HG03045 (cell line): ENCODE results near the gene PRKAB2.
"Not testable (repeated sequence)": the region's sequence is repeated elsewhere in the genome, so short reads cannot be mapped to it uniquely, and the experiment has no call there.

Experiments
- ATAC-seq: cut with Tn5 transposase; IDR thresholded peaks from one replicate; pipeline ENCODE4 v1.9.1; 2021; ENCODE audit warnings: mild to moderate bottlenecking, moderate library complexity; ENCODE audit not compliant: unreplicated experiment

PRKAB2 gene, protein sequence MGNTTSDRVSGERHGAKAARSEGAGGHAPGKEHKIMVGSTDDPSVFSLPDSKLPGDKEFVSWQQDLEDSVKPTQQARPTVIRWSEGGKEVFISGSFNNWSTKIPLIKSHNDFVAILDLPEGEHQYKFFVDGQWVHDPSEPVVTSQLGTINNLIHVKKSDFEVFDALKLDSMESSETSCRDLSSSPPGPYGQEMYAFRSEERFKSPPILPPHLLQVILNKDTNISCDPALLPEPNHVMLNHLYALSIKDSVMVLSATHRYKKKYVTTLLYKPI

DNA sequence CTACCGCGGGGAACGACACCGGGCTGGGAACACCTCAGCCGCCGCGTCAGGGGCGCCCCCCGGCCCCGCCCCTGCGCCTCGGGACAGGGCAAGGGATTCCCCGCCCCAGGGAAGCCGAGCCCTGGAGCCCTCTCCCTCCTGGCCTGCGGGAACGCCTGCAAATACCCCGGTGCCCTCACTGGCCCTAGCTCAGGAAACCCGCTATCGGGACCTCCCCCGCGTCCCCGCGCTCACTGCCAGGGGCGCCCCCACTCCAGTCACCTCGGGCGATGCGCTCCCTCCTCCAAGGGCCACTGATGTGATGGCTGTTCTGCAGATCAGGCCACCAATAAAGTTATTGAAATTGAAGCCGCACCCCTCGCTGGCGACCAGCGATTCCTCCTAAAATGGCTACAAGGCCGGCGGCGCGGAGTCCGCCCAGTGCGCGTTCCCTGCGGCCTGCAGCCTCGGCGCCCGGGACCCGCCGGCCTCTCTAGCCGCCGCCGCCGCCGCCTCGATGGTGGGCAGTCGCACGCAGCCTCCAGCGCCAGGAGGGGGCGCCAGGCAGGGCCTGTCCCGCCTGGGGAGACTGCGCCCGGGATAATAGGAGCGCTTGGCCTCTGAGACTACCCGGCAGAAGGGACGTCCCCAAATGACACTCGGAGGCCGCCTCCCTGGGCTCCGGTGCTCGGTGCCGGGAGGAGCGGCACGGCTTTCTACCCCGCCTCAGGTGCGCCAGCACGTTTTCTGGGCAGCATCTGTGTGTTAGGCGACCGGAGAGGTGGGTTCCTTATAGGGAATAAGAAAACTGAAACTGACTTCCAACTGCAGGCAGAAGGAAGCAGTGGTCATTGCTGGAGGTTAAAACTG lies at the start of gene PRKAB2:
Gene PRKAB2 (minus strand): TSS at position 303 of the 849 bp plus-strand sequence. CDS start 326 bp downstream, outside the sequence.
- peak; percentile 91 for ATAC-seq

DNA sequence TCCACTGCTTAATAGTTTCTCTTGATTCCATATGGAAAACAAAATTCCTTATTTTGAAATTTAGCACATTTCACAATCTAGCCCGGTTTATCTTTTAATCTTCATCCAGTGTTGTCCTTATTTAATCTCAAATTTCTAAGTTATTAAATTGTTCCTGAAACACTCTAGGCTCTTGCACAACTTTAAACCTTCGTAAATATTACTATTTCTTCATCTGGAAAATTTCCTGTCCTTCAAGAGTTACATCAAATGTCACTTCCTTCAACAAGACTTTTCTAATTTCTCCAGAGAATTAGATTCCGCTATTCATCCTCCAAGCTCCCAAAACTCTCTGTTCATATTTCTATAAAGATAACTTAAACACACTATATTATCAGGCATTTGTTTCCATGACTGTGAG lies 46.3 kb upstream of the PRKAB2 start:
- no peak for ATAC-seq

DNA sequence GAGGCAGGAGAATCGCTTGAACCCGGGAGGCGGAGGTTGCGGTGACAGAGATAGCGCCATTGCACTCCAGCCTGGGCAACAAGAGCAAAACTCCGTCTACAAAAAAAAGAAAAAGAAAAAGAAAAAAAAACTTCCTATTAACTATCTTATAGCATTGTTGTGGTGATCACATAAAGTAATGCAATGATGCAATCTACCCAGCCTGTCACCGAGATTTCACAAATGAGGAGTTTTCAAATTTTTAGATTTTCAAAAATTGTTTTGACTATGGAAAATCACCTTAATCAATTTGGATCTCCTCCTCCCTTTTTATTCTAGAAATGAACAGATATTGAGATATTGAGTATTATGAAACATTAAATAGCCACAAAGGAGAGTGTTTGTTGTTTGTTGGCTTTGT lies 44.9 kb upstream of the PRKAB2 start:
- no peak for ATAC-seq

DNA sequence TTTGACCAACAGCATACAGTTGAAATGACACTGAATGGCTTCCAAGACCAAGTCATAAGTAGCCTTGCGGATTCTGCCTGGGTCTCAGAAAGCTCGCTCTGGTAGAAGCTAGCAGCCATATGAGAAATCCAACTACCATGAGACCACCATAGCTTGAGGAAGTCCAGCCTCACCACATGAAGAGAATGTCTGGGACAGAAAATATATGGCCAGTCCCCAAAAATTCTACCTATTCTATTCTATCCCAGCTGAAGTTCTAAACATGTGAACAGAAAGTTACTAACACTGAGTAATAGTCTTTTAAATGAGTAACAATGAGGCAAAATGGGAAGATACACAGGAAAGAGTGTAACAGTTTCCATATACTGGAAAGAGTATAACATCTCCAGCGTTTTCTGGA lies 43.9 kb upstream of the PRKAB2 start:
- ATAC-seq: no peak

DNA sequence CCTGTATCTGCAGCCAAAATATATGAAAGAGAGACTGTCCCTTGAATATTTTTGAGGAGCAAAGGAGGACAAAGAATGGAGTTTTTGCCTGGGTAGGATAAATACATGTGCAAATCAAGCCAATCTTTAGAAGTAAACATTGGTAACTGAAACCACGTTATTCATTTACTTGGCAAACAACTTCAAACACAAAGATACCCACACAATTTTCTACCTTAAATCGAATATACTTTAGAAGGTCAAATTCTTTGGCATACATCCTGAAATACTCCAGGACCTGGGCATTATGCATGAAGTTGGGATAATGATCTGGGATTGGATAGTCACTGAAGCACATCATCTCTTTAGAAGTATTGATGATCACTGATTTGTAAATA lies 43.3 kb upstream of the PRKAB2 start:
- ATAC-seq: no peak

DNA sequence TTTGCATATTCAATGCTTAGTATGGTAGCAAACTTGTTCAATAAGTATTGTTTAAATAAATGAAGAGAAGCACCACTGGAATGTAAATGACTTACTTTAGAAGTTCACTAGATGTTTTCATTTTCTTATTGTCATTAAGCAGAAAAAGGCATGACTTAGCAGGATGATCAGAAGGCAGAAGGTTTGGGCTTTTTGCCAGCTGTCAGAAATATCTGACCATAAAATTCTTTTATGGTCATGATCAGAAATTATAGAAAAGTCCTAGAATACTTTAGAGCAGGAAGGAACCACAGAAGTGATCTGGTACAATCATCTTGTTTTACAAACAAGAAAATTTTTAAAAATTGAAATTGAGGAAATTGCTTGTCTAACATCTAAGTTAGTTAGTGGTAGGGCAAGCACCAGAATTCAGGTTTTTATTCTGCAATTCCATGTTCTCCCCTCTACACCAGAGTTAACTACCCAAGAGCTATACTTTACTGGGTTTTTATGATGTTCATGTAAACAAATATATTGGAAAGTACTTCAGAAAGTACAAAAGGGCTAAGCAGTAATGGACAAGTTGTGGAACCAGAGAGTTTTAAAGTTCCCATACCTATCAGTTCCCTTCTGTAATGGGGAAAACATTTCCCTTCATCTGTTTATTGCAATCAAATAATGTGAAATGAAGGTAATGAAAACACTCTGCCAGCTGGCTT lies 42.7 kb upstream of the PRKAB2 start:
- no peak for ATAC-seq

DNA sequence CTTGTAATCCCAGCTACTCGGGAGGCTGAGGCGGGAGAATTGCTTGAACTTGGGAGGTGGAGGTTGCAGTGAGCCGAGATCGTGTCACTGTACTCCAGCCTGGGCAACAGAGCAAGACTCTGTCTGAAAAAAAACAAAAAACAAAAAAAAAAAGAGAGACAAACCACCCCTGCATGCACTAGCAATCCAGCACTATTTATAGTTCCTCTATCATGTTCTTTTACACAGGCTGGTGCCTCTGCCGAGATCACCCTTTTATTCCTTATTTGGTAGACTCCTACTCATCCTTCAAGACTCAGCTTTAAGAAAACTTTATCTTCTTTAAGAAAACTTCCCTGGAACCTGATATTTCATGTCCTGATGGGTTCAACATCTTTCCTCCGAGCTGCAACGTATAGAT lies 42.1 kb upstream of the PRKAB2 start:
- no peak for ATAC-seq

DNA sequence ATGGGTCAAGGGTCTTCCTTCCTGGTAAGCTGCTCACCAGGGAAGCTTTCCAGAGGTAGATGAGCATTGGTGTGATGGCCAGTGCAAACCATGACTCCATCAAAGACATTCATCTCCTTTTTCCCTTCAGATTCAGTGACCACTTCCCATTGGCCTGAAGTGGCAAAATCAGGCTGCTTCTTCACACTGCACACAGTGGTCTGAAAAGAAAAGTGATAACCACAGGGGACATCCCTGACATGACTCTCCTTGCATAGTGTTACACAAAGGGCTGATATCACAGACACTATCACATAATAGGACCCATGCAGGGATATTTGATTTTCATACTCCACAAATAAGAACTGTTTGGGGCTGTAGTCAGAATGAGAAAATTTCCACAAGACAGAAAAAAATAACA lies 41.0 kb upstream of the PRKAB2 start:
- ATAC-seq: no peak

DNA sequence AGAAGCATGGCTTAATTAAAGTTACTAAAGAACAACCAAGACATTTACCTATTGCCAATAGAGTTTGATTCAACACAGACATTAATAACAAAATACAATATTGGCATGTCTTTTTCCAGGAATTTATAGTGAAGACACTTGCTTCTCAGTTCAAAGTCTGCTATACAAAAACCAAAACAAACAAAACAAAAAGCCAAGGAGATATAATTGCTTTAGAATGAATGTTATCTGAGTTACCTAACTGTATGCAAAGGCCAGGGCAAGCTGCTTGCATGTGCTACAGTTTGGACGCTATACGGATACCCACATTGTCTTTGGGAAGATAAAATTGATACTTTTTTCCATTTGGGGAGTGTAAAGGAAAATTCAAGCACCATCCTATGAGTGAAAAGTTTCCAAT lies 39.3 kb upstream of the PRKAB2 start:
- no peak for ATAC-seq

DNA sequence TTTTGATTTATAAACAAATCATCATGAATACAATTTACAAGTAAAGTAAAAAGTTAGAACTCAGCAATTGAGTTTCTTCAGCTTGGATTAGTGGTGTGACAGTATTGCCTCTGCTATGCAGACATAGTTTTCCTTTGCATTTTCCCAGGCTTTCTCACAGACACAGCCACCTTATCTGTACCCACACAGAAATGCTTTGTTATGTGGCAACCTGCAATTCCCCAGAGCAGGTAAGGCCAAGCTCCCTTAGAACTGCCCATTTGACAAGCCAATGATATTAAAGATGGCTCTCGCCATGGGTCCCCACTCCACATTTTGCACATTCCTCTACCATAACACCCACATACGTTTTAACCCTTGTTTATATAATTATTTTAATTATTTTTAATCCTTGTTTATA lies 38.7 kb upstream of the PRKAB2 start:
- no peak for ATAC-seq

DNA sequence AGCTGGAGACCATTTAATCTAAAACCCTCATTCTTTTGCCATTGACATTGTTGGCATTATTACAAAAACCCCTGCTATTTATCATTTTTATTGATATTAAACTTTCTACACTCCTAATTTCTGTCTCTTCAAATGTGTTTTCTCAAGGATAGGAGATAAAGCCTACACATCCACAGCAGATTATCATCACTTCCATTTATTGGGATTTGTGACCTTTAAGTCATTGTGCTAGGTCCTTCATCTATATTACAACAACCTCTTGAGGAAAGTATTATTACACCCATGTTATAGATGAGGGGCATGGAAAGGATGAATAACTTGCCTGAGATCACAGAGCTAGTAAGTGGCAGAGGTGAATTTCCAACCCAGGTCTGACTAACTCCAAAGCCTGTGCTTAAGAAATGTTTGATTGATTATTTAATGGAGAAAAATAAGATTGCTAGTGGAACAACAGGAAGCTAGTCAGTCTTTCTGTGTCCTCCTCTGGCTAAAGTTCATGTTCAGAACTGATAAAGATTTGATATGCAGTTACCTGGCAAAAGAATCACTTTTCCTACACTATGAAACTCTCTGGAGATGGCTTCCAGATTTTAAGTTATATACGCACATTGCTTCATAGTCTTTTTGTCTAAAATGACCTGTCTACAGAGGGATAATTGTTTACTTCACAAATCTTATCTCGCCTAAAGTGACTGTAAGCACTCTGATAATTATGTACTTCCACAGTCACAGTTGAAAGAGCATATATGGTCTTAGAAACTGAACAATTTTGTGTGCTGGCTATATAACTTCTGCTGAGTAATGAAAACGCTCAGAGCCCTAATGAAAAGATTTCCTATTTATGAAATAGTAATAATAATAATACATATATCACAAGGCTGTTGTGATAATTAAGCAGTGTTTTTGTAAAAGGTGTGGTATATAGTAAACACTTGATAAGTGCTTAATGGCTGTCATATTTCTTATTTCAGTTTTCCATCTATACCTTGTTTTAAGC lies 37.9 kb upstream of the PRKAB2 start:
- ATAC-seq: no peak

DNA sequence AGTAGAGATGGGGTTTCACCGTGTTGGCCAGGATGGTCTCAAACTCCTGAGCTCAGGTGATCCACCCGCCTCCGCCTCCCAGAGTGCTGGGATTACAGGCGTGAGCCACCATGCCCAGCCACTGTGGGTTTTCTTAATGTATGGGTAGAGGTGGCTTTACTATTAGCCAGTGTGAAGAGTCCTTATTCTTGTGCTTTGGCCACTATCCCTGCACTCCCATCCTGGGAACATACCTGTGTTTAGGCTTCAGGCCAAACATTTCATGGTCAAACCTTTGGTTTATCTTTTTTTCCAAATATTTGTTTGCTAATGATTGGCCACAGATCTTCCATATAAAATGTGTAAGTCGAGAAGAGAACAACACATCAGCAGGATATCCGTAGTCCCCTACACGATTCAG lies 36.3 kb upstream of the PRKAB2 start:
- no peak for ATAC-seq

DNA sequence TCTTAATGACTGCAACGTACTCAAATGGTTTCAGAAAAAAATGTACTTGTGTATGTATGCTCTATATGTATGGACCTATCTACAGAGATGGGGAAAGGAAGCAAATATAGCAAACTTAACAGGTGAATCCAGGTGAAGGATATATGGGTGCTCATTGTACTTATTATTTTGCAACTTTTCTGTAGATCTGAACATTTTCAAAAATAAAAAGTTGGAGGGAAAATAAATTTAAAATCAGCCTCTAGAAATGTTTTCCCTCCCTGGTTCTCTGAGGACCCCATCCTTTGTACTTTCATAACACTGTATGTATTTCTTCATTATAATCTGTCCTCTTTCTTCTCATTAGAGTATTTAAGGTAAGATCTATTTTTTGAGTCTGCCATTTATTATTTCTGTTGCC lies 34.9 kb upstream of the PRKAB2 start:
- ATAC-seq: no peak

DNA sequence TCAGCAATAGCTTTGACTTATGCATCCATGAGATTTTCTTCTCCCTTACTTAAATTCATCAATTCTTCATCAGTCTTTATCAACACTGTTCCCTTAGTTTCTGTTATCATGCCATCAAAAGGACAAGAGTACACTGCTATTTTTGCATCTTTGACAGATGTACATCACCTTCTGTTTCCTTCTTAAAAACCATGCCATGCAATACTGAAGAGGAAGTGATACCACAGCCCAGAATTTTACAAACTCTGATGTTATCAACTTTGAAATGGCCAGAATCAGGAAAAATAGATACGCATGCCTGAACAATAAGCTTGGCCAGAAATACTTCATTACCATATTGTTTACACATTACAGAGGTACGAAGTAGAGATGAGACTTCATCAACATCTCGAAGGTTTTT lies 31.8 kb upstream of the PRKAB2 start:
- no peak for ATAC-seq

DNA sequence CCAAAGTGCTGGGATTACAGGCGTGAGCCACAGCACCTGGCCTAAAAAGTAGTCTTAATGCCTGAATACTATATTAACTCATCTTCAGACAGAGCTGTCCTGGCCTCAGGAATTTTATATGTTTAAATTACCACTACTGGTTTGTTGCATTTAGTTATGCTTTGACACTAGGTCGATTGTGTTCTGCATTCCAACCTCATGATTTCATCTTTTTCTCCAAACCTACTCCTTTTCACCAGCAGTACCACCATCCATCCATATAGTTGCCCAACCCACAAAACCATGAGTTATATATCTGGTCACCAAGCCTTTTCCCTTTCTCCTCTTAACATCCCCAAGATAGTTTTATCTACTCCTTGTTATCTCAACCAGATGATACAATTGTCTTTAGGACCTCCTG lies 30.3 kb upstream of the PRKAB2 start:
- no peak for ATAC-seq

DNA sequence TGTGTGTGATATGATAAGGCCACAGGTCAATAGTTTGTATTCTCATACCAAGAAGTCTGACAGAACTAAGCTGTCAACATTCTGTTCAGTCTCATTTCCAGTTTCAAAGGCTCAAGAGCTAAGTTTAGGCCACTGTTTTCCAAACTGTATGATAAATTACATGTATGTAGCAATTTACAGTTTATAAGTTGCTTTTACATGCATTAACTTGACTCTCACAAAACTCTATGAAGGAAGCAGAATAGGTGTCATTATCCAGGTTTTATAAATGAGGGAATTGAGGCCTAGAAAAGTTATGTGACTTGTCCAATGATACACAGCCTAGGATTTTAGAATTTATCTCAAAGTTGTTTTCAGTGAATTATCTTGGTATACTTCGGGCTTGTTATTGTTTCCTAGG lies 29.5 kb upstream of the PRKAB2 start:
- no peak for ATAC-seq

DNA sequence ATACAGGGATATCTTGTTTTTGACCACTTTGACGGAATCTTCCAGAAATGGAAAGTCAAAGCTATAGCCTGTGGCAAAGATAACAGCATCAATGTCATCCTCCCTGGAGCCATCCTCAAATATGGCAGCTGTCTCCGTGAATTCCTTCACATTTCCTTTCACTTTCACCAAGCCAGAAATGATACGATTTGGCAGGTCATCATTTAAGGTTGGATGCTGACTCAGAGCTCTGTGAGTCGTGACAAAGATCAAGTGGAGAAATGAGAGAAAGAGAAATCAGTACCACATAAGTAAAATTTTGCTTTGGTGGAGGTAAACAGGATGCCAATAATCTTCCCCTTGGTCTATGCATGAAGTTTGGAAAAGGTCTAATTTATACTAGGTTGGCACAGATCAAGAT lies 29.0 kb upstream of the PRKAB2 start:
- ATAC-seq: no peak

DNA sequence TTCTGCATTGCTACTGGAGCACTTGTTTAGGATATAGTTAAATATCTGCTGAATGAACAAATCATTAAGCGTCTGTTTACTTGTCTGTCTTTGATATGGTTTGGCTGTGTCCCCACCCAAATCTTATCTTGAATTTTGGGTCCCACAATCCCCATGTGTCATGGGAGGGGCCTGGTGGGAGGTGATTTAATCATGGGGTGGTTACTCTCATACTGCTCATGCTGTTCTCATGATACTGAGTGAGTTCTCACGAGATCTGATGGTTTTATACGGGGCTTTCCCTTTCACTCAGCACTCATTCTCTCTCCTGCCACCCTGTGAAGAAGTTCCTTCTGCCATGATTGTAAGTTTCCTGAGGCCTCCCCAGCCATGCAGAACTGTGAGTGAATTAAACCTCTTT lies 25.1 kb upstream of the PRKAB2 start:
- ATAC-seq: not testable (repeated sequence)

DNA sequence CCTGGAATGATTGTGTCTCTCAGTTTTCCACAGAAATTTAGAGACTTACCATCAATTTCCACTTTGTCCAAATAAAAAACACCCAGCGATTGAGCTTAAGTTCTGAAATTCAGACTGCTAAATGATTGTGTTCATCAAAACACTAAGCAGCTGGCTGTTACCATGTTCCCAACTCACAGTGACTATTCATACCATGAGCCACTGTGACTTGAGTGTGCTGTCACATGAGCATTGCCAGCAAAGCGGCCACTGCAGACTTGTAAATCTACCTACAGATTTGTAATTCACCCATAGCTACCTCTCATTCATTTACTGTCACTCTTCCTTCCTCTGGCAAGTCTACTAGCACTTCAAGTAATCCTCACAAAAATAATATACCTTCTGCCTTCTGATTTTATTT lies 17.2 kb upstream of the PRKAB2 start:
- no peak for ATAC-seq

DNA sequence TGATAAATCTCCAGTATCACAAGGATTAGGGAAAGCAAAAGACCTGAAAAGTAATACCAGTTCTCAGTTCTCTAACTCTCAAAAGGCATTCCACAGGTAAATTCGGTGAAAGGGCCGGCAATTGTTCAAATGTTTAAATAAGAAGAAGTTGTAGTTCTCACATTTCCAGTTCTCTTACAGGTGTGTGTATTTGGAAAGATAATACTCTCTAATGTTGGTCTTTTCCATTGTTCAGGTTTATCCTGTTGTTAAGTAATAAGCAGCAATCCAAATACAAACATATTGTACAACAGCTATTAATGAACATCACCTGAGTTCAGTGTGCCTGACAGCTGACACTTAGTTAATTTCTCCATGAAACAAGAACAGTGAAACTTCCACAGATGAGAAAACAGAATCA lies 13.2 kb upstream of the PRKAB2 start:
- no peak for ATAC-seq
